Body of pancreas (tissue), 4 donors: Measurements from ENCODE around the gene ATP4B. TPM values are rescaled to one million over a fixed set of nuclear protein-coding genes. Genes with fewer than 3 reads are reported as not detected.

Experiments used
- ATAC-seq: fragments of 150-250 bp; one replicate; pipeline ENCODE4 v1.9.1; 2016
- DNase-seq, 4 donors: peaks; one replicate each; pipeline ENCODE4 v3.0.0-alpha.2; 2019
- H3K27ac ChIP-seq, 4 donors: fragments of 200-600 bp; sonication (generic); 1 replicate in 3 of 4; 2 replicates in 1 of 4; pipeline versions ENCODE4 v1.5.1 to v1.6.1; 2016 to 2019; ENCODE audit warnings: mild to moderate bottlenecking in 1 of 4, mixed read lengths in 1 of 4, moderate library complexity in 1 of 4
- H3K27me3 ChIP-seq, 2 donors: fragments of 200-600 bp; sonication (generic); one replicate each; pipeline ENCODE4 v1.6.0; 2016; ENCODE audit warnings: mild to moderate bottlenecking in 1 of 2
- H3K36me3 ChIP-seq, 2 donors: fragments of 200-600 bp; sonication (generic); replicated peaks in 1 of 2; 2 replicates each; pipeline ENCODE4 v1.5.1; 2016; ENCODE audit warnings: low read depth in 2 of 2; ENCODE audit not compliant: insufficient read depth in 1 of 2
- H3K4me1 ChIP-seq: fragments of 200-600 bp; sonication (generic); one replicate; pipeline ENCODE4 v1.6.0; 2016
- H3K4me3 ChIP-seq, 2 donors: fragments of 200-600 bp; sonication (generic); 1 replicate in 1 of 2; 2 replicates in 1 of 2; pipeline ENCODE4 v1.5.1; 2016 to 2019
- H3K9me3 ChIP-seq, 3 donors: fragments of 200-600 bp; sonication (generic); 1 replicate in 2 of 3; 2 replicates in 1 of 3; pipeline ENCODE4 v1.5.1; 2016
- POLR2A ChIP-seq, 3 donors: fragments of 450-650 bp; IDR thresholded peaks; one replicate each; pipeline ENCODE4 v1.6.1; 2016; ENCODE audit warnings: antibody characterized with exemption in 3 of 3, mild to moderate bottlenecking in 2 of 3
- WGBS, 2 donors: methylation state at CpG; one replicate each; pipeline ENCODE4 v1.1.5; 2017; 5-methylcytosine and 5-hydroxymethylcytosine counted together
- intact Hi-C: fragments of 100-400 bp; cut with DNase I; formaldehyde crosslinking; loops from one replicate; pipeline ENCODE4 v1.15.1; 2023
- total RNA-seq, 2 donors: library from RNA; depleted of rRNA; stranded (reverse); fragments of >200 nt; gene quantifications; one replicate each; pipeline ENCODE4 v1.1.0, GENCODE V29; 2016
- TF ChIP-seq, protein P1 (sequence below), 7 experiments: fragments of 450-650 bp in 4 of 7; fragments of 200-600 bp in 3 of 7; sonication (generic) in 3 of 7; IDR thresholded peaks; one replicate each; pipeline ENCODE4 v1.5.1; 2016 to 2019; ENCODE audit warnings: antibody characterized with exemption in 7 of 7

The ATP4B gene
- total RNA-seq, 2 donors from 2014 or later = not detected

DNA sequence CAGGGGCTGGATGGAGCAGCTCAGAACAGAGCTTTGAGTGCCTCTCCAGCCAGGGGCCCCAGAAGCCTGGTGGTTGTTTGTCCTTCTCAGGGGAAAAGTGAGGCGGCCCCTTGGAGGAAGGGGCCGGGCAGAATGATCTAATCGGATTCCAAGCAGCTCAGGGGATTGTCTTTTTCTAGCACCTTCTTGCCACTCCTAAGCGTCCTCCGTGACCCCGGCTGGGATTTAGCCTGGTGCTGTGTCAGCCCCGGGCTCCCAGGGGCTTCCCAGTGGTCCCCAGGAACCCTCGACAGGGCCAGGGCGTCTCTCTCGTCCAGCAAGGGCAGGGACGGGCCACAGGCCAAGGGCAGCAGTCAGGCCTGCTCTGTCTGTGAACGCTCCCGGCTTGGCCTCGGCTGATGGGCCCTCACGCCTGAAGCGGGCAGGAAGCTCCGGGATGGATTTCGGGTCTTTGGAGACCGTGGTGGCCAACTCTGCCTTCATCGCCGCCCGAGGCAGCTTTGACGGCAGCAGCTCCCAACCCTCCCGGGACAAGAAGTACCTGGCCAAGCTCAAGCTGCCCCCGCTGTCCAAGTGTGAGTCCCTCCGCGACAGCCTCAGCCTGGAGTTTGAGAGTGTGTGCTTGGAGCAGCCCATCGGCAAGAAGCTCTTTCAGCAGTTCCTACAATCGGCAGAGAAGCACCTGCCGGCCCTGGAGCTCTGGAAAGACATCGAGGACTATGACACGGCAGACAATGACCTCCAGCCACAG is 9.1 kb upstream of the ATP4B start, which contains the start of gene GRK1:
GRK1 (plus strand) TSS at position 269 of the 751 bp plus-strand sequence; CDS start at position 437, 168 bp downstream.
- H3K27ac ChIP-seq = peak within 1 kb of the TSS in 1 of 4 donors; percentile 39
- ATAC-seq (no peak), DNase-seq (peak in 2 of 4 donors; percentile 5 to 11)
- TF ChIP-seq POLR2A (IDR thresholded peaks at IDR 0.05) = no peak
- TF ChIP-seq, protein P1, sequence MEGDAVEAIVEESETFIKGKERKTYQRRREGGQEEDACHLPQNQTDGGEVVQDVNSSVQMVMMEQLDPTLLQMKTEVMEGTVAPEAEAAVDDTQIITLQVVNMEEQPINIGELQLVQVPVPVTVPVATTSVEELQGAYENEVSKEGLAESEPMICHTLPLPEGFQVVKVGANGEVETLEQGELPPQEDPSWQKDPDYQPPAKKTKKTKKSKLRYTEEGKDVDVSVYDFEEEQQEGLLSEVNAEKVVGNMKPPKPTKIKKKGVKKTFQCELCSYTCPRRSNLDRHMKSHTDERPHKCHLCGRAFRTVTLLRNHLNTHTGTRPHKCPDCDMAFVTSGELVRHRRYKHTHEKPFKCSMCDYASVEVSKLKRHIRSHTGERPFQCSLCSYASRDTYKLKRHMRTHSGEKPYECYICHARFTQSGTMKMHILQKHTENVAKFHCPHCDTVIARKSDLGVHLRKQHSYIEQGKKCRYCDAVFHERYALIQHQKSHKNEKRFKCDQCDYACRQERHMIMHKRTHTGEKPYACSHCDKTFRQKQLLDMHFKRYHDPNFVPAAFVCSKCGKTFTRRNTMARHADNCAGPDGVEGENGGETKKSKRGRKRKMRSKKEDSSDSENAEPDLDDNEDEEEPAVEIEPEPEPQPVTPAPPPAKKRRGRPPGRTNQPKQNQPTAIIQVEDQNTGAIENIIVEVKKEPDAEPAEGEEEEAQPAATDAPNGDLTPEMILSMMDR (IDR thresholded peaks at IDR 0.05) = no peak
- 88 to 89% methylated on average over 12 to 27 of the region's 32 CpGs for WGBS, 2 donors
- H3K4me1 ChIP-seq = peaks cover 8% of the 10 kb centered on the region
- no peaks in the 10 kb centered on the region for H3K27me3 ChIP-seq
- no peak within 1 kb of the TSS for H3K4me3 ChIP-seq
- no peaks in the 10 kb centered on the region for H3K36me3 ChIP-seq
- H3K9me3 ChIP-seq = no peaks in the 10 kb centered on the region
- intact Hi-C loops = no loop called here

DNA sequence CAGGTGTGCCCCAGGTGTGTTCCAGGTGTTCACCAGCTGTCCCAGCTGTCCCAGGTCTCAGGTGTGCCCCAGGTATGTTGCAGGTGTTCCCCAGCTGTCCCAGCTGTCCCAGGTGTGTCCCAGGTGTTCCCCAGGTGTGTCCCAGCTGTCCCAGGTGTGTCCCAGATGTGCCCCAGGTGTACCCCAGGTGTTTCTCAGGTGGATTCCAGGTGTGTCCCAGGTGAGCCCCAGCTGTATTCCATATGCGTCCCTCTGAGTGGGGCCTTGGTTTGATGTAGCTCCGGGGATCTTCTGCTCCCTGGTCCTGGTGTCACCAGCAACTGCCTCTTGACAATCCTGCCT is 8.3 kb upstream of the ATP4B start:
- no peaks in the 10 kb centered on the region for H3K36me3 ChIP-seq
- 100% methylated on average over 2 of the region's 2 CpGs; no CpG with 5 or more reads in 1 of the 2 donors for WGBS, 2 donors
- no peak for ATAC-seq
- H3K4me1 ChIP-seq = peaks cover 8% of the 10 kb centered on the region
- H3K9me3 ChIP-seq = no peaks in the 10 kb centered on the region
- intact Hi-C loops = no loop called here
- H3K27ac ChIP-seq = peak overlapping the region in 1 of 4 donors; percentile 39
- no peak for TF ChIP-seq POLR2A (IDR thresholded peaks at IDR 0.05)
- TF ChIP-seq, protein P1 (IDR thresholded peaks at IDR 0.05) = no peak
- no peak overlapping the region for H3K4me3 ChIP-seq
- H3K27me3 ChIP-seq = no peaks in the 10 kb centered on the region
- peak in 2 of 4 donors; percentile 8 to 20 for DNase-seq

- WGBS, 2 donors = 96 to 100% methylated on average over 2 to 3 of the region's 3 CpGs
These were observed 7.8 kb upstream of the ATP4B start for GRCh38 chr13:113665597-113666328.

GRCh38 chr13:113664751-113665596 is 7.0 kb upstream of the ATP4B start:
- intact Hi-C loops = no loop called here
- H3K27ac ChIP-seq = no peak overlapping the region
- ATAC-seq = peak; percentile 53
- H3K4me1 ChIP-seq = peaks cover 8% of the 10 kb centered on the region
- peak in 3 of 4 donors; percentile 24 to 35 (median 27) for DNase-seq
- H3K4me3 ChIP-seq = no peak overlapping the region
- 21 to 25% methylated on average over 20 to 21 of the region's 21 CpGs for WGBS, 2 donors
- H3K27me3 ChIP-seq = no peaks in the 10 kb centered on the region
- H3K36me3 ChIP-seq = no peaks in the 10 kb centered on the region
- no peak for TF ChIP-seq POLR2A (IDR thresholded peaks at IDR 0.05)
- TF ChIP-seq, protein P1 (IDR thresholded peaks at IDR 0.05) = no peak
- H3K9me3 ChIP-seq = no peaks in the 10 kb centered on the region

More at GRCh38 chr13:113665597-113666328, 7.8 kb upstream of the ATP4B start:
- TF ChIP-seq, protein P1 (IDR thresholded peaks at IDR 0.05) = no peak
- no peak for TF ChIP-seq POLR2A (IDR thresholded peaks at IDR 0.05)
- no peaks in the 10 kb centered on the region for H3K27me3 ChIP-seq
- H3K4me3 ChIP-seq = no peak overlapping the region
- DNase-seq (peak in 1 of 4 donors; percentile 9), ATAC-seq (no peak)
- intact Hi-C loops = no loop called here
- no peaks in the 10 kb centered on the region for H3K9me3 ChIP-seq
- H3K36me3 ChIP-seq = no peaks in the 10 kb centered on the region
- H3K4me1 ChIP-seq = peaks cover 8% of the 10 kb centered on the region
- H3K27ac ChIP-seq = peak overlapping the region in 1 of 4 donors; percentile 39
